Transverse colon (tissue), 4 donors: Measurements from ENCODE around the gene PPP5C.
A peak's percentile ranks its signal among the peaks of the same experiment; 100 is the strongest.

Experiments
- EP300 ChIP-seq: sonication (generic); formaldehyde crosslinking; IDR thresholded peaks from one replicate; pipeline ENCODE4 v1.6.1; 2017; ENCODE audit warnings: antibody characterized with exemption, low read depth
- POLR2AphosphoS5 ChIP-seq, 3 donors: sonication (generic); formaldehyde crosslinking; IDR thresholded peaks; one replicate each; pipeline ENCODE4 v1.6.1; 2016; ENCODE audit warnings: antibody characterized with exemption in 3 of 3
- TF ChIP-seq, protein P1 (sequence below), 5 experiments: fragments of 200-600 bp in 3 of 5; fragments of 450-650 bp in 2 of 5; sonication (generic) in 3 of 5; IDR thresholded peaks; 1 replicate in 2 of 5; 2 replicates in 3 of 5; pipeline ENCODE4 v1.5.1; 2016 to 2017; ENCODE audit warnings: antibody characterized with exemption in 5 of 5, inconsistent platforms in 3 of 5, mild to moderate bottlenecking in 2 of 5, moderate library complexity in 1 of 5

DNA sequence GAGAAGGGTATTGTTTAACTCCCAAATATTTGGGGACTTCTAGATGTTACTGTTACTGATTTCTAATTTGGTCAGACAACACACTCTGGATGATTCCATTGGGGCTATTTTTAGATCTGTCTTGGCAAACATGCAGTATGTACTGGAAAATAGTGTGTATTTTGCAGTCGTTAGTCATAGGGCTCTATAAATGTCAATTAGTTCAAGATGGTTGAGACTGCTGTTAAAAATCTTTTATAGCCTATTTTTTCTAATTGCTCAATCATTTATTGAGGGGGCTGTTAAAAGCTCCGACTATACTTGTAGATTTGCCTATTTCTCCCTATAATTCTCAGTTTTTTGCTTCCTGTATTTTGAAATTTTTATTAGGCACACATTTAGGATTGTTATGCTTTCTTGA lies 31.4 kb downstream of the PPP5C start:
- peak in 1 of 3 donors; percentile 49 for TF ChIP-seq POLR2AphosphoS5 (IDR thresholded peaks at IDR 0.05)
- TF ChIP-seq, protein P1, sequence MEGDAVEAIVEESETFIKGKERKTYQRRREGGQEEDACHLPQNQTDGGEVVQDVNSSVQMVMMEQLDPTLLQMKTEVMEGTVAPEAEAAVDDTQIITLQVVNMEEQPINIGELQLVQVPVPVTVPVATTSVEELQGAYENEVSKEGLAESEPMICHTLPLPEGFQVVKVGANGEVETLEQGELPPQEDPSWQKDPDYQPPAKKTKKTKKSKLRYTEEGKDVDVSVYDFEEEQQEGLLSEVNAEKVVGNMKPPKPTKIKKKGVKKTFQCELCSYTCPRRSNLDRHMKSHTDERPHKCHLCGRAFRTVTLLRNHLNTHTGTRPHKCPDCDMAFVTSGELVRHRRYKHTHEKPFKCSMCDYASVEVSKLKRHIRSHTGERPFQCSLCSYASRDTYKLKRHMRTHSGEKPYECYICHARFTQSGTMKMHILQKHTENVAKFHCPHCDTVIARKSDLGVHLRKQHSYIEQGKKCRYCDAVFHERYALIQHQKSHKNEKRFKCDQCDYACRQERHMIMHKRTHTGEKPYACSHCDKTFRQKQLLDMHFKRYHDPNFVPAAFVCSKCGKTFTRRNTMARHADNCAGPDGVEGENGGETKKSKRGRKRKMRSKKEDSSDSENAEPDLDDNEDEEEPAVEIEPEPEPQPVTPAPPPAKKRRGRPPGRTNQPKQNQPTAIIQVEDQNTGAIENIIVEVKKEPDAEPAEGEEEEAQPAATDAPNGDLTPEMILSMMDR (IDR thresholded peaks at IDR 0.05): no peak
- TF ChIP-seq EP300: no peak
